MV-4-11 (cell line): ENCODE measurements around the gene DOK7.
"Not testable (repeated sequence)": the region's sequence is repeated elsewhere in the genome, so short reads cannot be mapped to it uniquely, and the experiment has no call there.

Experiments
- DNase-seq: peaks from one replicate; lab custom pipeline; 2025; lab: John Stamatoyannopoulos, UW

DOK7 gene

DNA sequence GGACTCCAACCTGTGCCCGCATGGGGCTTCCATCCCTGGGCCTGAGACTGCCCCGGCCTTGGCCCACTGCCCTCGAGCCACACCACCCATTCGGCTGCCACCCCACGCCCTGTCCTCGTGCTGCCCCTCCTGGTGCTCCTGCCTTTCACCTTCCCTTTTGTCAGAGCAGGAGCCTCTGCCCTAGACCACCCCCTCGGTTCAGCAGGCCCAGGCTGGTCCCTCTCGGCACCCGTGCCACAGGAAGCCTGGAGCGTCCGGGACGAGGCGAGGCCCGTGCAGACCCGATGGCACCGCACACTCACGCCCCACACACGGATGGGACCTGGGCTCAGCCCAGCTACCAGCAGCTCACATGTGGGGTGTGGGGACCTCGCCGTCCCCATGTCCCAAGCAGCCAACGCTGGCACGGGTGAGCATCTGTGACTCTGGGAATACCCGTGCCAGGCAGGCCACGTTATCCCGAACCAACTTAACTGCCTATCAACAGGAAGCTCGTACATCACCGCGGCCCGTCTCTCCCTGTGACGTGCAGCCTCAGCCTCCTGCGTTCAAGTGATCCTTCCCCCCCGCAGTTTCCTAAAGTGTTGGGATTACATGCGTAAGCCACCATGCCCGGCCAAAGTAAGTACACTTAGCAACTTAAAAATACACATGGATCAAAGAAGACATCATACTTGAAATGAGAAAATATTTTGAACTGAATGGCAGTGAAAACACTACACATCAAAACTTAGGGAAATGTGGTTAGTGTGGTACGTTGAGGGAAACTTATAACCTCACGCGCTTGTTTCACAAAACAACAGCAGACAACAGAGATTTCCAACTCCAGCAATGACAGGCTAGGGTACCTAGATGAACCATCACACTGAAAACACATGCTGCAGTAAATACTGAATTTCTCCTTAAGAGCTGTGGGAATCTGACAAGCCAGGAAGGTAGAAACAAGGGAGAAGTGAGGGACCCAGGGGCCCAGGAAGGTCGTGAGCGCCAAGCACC lies 40.1 kb downstream of the DOK7 start:
- DNase-seq: no peak

DNA sequence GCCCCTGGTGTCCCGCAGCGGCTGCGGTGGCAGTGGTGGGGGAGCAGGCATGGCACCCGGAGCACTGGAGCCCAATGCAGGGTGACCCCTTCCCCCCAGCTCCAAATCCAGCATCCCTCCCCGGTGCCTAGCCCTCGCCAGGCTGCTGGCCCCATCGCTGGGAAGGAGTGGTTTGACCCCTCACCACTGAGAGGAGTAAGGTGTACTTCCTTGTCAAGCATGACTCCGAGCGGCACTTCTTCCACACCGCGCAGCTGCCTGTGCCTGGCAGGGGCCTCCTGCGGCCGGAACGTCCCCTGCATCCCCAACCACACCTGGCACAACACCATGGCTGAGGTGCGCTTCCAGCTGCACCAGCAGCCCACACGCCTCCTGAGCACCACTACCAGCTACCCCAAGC lies 42.1 kb downstream of the DOK7 start:
- DNase-seq: no peak

DNA sequence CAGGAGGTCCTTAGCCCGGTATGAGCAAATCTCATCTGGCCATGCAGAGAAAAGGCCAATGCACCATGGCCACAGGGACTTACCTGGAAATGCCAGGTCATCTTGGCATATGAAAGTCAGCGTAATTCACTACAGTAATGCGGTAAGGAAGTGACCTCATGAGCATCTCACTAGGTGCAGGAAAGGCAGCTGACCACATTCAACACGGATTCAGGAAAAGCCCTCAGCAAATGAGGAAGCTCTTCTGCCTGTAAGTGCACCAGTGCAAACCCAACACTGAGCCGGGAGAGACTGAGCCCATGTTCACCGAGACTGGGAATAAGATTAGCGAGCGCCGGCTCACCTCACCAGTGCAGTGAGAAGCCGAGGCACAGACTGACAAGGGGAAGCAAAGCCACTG lies 45.4 kb downstream of the DOK7 start:
- peak; percentile 20 for DNase-seq

DNA sequence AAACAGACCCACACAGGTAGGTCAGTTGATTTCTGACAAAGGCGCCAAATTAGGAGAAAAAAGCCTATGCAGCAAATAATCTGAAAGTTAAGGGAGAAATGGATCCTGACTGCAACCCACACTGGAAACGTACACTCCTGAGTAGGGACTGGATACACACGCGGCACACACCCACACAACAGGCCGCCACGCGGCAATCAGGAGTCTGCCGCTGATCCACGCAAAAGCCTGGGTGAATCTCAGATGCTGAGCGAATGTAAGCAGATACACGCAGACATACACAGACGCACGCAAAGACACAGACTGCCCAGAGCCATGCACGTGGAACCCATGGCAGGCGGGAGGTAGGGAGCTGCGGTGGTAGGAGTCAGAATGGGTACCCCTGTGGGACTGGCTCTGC lies 47.4 kb downstream of the DOK7 start:
- DNase-seq: no peak

DNA sequence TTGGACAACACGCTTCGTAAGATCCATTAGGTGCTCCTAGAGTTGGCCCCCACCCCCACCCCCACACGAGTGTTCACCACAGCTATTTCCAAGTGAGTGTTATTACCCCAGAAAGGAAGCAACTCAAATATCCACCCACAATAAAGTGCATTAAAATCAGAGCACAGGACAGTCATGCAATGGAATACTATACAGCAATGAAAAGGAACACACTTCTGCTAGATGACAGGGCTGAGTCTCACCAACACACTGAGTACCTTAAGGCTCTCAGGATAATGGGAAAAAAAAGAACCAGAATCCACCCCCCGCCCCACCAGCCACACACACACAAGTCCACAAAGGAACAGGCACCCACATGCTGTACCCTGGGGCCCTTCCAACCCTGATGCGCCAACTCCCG lies 48.1 kb downstream of the DOK7 start:
- no peak for DNase-seq

DNA sequence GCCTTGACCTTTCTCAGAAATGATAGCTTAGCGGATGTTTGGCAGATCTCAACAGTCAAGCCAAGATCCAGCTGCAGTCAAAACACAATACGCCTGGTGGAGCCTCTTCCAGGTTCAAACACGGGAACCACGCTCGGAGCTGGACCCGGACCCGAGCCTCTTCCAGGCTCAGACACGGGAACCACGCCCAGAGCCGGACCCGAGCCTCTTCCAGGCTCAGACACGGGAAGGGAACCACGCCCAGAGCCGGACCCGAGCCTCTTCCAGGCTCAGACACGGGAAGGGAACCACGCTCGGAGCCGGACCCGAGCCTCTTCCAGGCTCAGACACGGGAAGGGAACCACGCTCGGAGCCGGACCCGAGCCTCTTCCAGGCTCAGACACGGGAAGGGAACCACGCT lies 48.5 kb downstream of the DOK7 start:
- not testable (repeated sequence) for DNase-seq

DNA sequence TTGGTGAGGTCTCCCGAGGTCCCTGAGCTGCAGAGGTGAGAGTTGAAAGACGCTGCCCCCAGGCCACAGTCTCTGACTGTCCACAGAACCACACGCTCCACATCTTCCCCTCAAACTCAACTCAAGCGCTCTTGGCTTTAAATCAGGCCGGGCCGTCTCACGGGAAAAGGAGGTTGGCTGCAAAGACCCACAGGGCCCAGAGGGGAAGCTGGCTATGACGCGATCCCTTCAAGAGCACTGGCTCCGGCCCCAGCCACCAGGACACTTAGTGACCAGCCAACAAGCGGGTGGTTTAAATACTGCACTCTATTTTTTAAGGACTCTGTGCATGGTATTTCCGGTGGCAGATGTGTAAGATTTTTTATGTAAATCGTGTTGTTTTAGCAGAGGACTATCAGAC lies 49.2 kb downstream of the DOK7 start:
- DNase-seq: no peak

DNA sequence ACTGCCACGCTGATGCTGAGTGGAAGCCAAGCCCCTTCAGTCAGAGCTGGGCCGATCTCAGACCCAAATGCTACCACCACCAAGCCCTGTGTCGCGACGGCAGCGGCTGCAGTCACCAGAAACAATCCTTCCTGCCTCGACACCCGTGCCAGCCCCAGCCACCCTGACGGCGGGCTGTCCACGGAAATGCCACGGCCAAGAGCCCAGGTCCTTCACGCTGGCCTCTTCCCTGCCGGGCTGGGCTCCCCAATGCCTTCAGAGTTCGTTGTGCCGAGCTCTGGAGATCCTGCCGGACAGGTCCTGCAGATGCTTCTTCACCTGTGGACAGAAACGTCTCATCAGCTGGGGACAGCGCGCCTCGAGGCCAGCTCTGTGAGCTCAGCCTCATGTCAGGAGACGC lies 49.6 kb downstream of the DOK7 start:
- DNase-seq: no peak

DNA sequence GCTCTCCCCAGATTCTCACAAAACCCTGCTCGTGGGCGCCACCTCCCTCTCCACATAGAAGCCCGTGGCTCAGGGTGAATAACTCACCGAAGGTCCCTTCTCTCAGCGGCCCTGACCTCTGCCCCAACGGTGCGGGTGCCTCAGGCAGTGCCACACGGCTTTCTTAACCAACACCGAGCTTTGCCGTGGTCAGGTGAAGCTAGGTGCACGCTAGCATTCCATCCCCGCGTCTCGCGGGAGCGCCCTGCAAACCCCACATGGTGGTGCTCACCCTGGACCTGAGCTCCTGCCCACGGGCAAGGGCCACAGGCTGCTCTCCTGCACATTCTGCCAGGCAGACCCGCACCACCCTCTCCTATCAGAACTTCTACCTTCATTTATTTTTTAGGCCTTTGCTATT lies 50.7 kb downstream of the DOK7 start:
- DNase-seq: no peak

DNA sequence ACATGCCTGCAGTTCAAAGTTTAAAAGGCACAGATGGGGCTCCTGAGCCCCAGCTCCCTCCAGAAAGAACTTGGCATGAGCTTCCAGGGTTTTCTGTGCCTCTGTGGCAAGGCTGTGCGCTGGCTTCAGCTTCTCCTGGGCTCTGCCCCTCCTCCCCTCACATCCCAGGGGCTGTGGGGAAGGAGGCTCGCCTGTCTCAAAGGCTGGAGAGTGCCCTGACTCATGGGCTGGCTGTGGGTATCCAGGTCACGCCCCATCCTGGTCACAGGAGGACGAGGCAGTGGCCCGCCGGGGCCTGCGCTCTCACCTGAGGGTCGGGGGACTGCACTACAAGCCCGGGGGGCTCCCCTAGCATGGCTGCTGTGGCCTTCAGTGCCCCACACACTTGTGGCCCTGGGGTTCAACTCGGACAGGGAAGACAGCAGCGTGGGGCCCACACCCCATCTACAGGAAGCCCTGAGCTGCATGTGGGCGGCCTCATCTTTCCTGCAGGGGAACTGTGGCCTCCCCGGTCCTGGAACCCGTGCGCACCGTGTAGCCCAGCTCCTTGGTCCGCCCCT lies 51.2 kb downstream of the DOK7 start:
- DNase-seq: no peak

DNA sequence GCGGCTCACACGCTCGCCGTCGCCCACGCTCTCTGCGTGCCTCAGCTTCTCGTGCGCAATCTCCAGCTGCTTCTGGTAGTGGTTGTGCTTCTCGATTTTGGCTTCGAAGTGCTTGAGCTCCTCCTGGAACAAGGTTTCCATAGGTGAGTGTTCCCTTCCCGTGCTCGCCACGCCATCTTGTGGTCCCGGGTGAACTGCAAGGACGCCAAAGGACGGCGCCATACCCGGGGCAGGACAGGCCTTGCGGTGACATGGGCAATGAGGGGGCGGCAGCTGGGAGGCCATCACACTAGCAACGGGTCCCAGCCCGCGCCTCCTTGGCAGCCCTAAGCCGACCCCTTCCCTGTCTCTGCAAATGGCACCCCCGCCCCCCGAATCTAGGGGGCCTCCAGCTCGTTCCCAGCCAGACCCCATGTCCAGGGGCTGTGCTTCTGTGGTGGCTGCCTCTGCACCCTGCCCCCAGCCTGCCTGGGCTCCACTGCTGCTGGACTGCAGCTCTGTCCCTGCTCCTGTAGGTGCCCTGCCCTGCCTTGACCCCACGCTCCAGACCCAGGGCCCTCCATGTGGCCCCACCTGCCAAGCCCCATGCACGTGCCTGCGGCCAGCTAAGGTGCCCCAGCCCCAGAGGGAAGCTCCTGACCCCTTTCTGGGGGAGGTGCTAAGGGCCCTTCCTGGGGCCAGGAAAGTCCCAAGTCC lies 51.8 kb downstream of the DOK7 start:
- DNase-seq: no peak

DNA sequence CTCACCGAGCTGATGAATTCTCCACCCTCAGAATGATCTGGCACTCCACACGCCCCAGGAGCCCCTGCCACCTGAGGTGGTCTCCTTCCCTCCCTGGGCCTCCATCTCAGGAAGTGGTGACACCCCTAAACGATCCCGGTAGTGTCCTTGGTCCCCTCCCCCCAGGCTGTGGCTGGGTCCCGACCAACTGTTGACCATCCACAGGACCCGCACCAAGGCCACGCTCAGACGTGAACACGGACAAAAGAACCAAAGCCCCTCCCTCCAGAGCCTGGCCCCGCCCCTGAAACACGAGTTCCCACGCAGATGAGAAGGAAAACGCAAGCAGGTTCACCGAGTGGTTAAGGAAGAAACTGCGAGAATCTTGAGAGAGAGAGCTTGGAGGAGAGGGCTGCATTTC lies 52.5 kb downstream of the DOK7 start:
- no peak for DNase-seq

DNA sequence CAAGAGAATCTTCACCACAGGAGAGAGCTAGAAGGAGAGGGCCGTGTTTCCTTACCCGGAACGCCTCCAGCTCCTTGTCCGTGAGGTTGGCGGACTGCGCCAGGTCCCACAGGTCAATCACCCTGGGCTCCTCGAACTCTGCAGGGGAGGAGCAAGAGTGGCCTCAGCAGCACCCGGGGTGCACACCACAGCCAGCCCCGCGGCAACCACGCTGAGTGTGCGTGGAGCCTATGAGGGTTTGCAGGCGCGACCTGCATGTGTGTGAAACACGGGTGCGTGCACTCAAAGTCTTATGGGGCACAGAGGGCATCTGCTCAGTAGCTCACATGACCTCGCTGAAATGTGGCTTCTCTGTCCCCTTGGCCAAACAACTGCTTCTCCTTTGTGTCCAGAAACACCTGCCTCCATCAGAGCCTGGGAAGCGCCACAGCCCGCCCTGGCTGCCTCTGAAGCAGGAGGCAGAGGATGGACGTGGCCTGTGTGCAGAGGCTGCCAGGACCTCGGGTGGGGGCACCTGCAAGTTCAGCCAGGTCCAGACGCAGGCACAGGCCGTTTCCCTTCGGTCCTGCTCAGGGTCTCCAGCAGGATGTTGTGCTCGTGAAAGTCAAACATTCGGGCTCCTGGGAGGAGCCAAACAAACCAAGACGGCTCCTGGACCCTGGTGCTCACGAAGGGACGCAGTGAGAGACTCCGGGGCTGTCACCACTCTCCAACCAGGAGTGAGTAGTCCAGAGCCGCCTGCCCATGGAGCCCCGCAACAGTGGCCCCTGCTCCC lies 53.1 kb downstream of the DOK7 start:
- DNase-seq: no peak

DNA sequence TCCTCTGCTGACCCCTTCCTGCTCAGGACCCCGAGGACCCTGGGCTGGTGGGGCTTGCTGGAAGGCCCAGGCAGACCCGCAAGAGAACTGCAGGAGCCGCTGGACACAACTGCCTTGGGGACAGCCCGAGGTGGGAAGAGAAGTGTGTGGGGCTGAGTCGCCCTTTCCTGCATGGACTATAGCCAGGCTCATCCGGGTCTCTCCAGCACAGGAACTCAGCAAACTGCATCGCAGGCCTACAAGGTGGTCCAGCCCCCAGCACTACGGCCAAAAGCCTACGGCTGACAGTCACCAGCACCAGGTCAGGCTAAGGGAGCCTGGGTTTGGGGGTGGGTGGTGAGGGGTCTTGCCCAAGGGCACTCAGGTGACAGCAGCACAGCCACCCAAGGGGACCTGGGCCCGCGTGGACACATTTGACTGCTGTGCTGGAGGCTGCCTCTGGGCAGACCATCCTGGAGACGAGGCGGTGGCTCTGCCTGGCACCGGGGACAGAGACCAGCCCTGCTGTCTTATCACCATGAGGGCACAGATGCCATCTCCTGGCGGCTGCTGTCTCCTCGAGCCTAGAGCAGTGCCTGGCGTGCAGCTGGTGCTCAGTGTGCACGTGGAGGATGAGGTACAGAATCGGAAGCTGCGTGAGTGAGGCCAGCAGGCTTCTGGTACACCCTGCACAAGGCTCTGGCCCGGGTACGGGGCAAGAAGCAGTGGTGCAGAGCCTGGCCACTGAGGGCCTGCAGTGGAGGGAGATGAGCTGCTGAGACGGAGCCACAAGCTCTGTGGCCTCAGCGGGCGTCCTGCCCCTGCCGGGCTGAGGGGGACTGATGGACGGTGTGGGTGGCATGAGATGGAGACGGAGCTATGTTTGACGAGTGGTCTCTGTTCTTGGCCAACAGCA lies 54.0 kb downstream of the DOK7 start:
- no peak for DNase-seq

DNA sequence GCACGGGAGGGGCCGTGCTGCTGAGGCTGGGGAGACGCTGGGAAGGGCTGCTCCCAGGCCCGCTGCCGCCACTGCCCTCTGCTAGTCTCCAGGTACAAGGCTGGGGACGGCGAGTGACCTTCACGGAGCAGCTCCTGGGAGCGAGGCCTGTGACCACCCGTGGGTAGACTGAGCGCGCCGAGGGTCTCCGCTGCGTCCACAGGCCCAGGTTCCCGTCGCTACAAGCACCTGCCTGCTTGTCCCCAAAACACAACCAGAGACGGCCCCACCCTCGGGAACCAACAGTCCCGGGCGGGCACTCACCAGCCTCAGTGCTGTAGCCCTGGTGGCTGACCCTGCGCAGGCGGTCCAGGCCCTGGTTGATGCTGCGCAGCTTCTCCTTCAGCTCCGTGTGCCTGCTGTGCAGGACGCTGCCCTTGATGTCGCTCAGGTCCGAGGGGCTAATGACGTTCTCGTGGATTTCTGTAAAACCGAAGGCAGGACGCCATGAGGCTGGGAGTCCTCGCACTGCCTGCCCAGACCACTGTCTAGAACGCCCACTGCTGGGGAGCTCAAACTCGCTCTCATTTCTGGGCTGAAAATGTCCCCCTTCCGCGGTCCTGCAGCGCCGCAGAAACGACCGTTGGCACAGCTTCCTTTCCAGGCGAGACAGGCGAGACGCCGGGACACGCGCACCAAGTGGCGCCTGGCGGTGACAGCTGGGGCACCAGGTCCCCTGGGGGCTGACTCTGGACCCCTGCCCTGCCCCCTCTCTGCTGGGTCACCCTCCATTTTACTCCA lies 54.8 kb downstream of the DOK7 start:
- DNase-seq: no peak

DNA sequence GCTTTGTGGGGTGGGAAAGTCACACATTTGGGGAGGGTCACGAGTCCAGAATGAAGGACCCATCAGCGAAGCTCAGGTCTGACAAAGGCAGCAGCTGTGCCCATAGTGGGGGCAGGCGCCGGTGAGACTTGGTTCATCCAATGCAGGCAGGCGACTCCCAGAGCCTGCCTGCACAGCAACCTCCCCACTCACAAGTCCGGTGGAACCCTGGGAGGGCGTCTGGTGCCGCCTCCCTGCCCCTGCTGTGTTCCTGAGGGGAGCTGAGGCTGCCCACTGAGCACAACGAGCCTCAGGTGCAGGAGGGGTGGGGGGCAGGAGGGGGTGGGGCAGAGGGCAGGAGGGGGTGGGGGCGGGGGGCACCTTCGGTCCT lies 55.4 kb downstream of the DOK7 start:
- no peak for DNase-seq

DNA sequence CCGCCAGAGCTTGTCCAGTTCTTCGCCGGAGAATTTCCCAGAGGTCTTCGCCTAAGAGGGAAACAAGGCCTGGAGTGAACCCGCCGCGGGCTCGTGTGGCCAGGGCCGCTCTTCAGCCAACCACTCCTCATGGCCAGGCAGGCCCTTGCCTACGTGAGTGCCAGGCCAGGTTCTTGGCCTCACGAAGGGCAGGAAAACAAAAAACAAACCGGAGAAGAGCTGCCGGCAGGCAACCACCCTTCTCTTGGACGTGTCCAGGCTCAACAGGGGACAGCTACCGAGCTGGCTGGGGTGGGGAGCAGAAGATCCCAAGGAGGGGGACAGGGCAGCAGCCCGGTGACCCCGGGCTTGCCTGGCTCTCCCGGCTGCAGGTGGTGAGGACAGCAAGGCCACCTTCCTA lies 55.8 kb downstream of the DOK7 start:
- DNase-seq: no peak

DNA sequence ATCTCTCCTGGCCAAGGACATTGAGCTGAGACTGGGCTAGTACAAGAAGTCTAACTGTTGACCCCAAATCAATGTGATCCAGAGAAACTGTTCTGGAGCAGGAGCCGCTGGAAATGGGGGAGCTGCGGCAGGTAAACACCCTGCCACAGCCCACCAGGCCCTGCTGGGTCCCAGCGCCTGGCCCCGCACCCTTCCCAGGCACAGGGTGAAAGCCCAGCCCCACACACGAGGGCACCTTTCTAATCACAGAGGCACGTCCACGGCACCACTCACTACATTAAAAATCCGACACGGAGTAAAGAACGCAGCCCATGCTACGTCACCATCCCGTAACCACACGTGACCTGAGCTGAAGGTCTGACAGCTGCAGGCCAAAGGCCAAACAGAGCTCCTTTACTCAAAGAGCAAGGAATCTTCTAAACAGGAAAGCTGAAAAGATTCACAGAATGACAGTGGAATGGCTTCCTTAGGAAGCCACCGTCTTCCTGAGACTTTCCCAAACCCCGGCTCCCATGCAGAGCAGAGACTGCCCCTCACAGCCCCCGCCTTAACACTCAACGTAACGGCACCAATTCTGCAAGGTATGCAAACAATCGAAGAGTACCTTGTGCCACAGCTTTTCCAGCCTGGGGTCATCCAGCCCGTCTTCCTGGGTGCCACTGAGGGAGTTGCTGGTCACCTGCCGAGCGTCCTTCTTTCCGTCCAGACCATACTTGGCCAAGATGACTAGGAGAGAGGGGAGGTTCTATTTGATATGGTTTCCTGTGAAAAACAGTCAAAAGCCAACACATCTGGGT lies 56.6 kb downstream of the DOK7 start:
- DNase-seq: no peak

DNA sequence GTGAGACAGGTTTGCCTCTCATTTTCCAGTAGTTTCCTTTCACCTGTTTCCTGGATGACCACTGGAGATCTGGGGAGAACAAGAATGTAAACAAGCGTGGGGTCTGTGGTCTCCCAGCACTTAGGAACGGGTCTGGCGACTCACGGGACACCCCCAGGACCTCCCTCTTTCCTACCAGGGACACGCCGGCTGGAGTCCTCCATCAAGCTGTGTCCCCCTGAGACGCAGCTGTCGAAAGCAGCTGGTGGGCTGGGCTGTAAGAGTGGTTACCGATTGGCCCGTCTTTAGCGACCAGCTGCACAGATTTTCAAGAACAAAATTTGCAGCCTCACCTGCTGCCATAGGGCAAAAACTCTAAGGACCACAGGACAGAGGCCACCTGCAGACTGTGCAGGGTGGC lies 57.2 kb downstream of the DOK7 start:
- no peak for DNase-seq
